HG03460 (cell line): ENCODE results near the gene SLC2A1.
"Not testable (repeated sequence)": the region's sequence is repeated elsewhere in the genome, so short reads cannot be mapped to it uniquely, and the experiment has no call there.

ENCODE experiments used
- ATAC-seq: cut with Tn5 transposase; IDR thresholded peaks from one replicate; pipeline ENCODE4 v1.9.1; 2021; ENCODE audit not compliant: unreplicated experiment

SLC2A1 gene

DNA sequence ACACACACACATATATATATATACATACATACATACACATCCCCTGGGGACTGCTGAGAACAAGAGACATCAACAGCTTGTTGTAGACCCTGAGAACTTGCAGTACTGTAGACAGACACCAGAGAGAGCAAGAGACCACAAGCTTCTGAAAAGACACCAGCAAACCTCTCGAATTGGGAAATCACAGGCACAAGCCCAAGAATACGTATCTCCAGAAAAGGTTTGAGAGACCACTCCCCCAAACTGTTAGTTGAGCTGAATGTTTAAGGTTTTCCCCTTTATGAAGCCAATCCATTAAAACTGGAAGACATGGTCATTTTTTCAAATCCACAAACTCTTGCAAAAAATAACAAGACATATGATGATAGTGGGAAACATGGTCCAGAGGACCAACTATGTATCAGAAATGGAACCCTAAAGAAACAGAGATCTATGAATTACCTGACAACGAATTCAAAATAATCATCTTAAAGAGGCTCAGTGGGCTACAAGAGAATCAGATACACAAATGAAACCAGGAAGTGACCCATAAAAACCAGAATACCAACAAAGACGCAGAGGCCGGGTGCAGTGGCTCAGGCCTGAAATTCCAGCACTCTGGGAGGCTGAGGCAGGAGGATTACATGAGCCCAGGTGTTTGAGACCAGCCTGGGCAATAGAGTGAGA is 45.1 kb downstream of the SLC2A1 start:
- no peak for ATAC-seq

- no peak for ATAC-seq
These were observed 47.7 kb downstream of the SLC2A1 start for GRCh38 chr1:42910985-42911384.

DNA sequence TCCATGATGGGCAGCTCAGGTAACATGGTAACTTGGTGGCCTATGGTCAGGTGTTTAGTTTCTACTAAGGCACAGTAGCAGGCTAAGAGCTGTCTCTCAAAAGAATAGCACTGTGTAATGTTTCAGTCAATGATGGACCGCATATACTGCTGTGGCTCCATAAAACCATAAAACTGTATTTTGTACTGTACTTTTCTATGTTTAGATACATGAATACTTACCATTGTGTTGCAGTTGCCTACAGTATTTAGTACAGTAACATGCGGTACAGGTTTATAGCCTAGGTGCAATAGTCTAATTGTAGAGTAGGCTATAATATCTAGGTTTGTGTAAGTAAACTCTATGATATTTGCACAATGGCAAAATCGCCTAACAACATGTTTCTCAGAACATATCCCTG is 50.6 kb downstream of the SLC2A1 start:
- no peak for ATAC-seq

DNA sequence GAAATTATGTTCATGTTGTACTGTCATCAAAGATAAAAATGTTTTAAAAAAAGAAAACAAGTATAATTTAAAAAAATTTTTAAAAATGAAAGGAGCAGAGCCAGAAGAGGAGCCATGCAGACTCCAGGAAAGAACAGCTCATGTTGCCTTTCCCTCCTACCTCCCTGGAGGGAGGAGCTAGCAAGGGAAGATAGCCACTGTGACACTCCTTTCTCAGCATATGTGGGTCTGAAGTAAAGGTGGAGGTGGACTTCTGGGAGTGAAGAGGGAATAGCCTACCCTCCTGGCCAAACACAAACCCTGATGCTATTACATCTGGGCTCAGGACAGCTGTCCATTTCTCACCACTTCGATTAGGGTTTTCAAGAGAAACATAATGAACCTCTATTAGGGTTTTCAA is 54.2 kb downstream of the SLC2A1 start:
- ATAC-seq, result no peak

DNA sequence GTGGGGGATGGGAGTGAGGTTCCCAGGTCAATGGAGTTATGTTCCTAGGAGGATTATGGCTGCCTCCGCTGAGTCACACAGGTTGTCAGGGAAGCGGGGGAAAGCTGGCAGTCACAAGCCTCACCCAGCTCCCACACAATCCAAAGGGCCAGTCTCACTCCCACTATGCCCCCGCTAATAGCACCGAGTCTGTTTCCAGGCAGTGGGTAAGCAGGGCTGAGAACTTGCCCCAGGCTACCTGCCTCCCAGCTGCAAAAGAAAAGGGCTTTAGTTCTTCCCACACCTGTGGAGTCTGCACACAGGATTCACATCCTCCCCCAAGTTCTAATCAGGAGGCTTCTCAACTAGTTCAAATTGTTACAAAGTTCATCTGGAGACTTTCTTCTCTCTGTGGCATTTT is 58.7 kb downstream of the SLC2A1 start:
- not testable (repeated sequence) for ATAC-seq

DNA sequence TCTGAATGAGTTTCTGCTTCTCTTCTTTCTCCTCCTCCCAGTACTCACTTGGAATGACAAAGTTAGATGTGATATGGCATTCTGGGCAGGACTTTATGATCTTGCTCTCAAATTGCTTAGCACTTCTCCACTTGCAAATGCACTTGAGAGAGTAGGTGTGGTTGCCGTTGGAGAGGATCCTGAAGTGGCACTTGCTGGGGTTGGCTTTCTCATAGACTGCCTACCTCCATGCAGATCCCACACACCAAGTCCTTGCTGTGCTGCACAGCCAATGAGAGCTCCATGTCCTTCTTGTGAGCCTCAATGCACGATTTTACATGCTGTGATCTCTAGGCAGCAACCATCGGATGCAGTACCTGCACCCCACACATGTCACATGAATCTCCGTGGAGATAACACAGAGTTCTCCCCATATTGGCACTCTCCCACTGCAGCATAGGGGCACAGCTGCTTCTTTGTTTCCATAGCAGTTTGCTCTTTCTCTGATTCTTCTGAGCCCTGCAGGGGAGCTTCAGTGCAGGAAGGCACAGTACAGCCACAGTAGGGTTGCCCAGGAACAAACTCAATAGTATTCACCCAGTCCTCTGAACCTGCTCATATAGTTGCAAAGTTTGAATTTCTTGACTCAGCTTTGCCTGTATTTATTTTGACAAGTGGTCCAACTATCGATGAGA is 67.1 kb downstream of the SLC2A1 start:
- no peak for ATAC-seq

DNA sequence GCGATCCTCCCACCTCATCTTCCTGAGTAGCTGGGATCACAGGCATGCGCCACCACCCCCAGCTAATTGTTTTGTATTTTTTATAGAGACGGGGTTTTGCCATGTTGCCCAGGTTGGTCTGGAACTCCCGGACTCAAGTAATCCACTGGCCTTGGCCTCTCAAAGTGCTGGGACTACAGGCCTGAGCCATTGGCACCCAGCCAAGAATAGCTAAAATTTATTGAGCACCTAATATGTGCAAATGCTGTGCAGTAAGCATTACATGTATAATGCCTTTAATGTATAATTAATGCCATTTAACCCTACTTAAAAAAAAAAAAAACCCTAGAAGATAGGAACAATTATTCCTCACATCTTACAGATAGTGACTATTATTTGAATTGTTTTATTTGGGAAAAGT is 69.4 kb downstream of the SLC2A1 start:
- no peak for ATAC-seq

DNA sequence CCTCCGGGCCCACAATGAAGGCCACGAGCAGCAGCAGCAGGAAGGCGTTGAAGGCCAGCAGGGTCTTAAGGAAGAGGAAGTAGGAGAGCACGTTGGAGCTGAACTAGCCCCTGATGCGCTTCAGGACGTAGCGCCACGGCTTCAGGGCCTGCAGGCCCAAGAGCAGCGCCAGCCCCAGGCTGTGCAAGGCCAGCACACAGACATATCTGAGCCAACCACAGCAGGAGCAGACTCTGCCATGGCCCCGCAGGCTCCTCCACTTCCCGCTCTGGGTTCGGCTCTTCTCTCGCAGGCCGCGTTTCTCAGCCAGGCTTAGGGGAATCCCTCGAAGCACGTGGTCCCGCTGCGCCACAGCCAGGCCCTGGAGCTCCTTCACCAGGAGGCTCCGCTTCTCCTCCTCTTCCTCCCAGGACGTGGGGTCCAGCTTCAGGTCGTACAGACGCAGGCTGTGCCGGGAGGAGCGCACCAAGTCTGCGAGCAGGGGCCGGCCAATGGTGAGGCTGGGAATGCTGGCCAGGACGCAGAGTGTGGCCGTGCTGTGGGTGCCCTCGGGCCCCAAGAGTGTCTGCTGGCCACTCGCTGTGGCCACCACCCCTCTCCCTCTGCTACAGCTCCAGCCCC is 70.5 kb downstream of the SLC2A1 start:
- no peak for ATAC-seq

GRCh38 chr1:42887366-42887765 is 71.3 kb downstream of the SLC2A1 start:
- no peak for ATAC-seq

GRCh38 chr1:42886800-42887199 is 71.9 kb downstream of the SLC2A1 start:
- no peak for ATAC-seq

- no peak for ATAC-seq
These were observed 72.5 kb downstream of the SLC2A1 start for GRCh38 chr1:42886046-42886739.

- ATAC-seq, result no peak
These were observed 78.3 kb downstream of the SLC2A1 start for GRCh38 chr1:42880384-42880783.

- ATAC-seq, result no peak
These were observed 81.3 kb downstream of the SLC2A1 start for GRCh38 chr1:42877380-42877779.

GRCh38 chr1:42876009-42876408 is 82.7 kb downstream of the SLC2A1 start:
- no peak for ATAC-seq
